Epidermal melanocyte (primary cell): ENCODE results near the gene UIMC1.

Experiments
- DNase-seq: peaks from one replicate; pipeline ENCODE4 v3.0.0; 2011; ENCODE audit warnings: low spot score; ENCODE audit not compliant: insufficient read length

UIMC1 gene

GRCh38 chr5:176886336-176887251, 120.0 kb downstream of the UIMC1 start:
- no peak for DNase-seq

- DNase-seq, result no peak
Observed at GRCh38 chr5:176884571-176884890, 122.0 kb downstream of the UIMC1 start.

GRCh38 chr5:176883700-176884570, 122.6 kb downstream of the UIMC1 start:
- DNase-seq, result no peak

GRCh38 chr5:176882567-176882903, 124.0 kb downstream of the UIMC1 start:
- DNase-seq, result no peak

- DNase-seq, result no peak
Observed at GRCh38 chr5:176881816-176882566, 124.6 kb downstream of the UIMC1 start.

GRCh38 chr5:176881021-176881749, 125.4 kb downstream of the UIMC1 start:
- DNase-seq, result no peak

GRCh38 chr5:176880366-176881020, 126.1 kb downstream of the UIMC1 start:
- no peak for DNase-seq

GRCh38 chr5:176879663-176880361, 126.8 kb downstream of the UIMC1 start:
- no peak for DNase-seq

GRCh38 chr5:176878906-176879662, 127.5 kb downstream of the UIMC1 start:
- no peak for DNase-seq

- no peak for DNase-seq
Observed at GRCh38 chr5:176878463-176878862, 128.1 kb downstream of the UIMC1 start.

GRCh38 chr5:176877793-176878331, 128.7 kb downstream of the UIMC1 start:
- no peak for DNase-seq

- no peak for DNase-seq
Observed at GRCh38 chr5:176876506-176877431, 129.8 kb downstream of the UIMC1 start.

GRCh38 chr5:176875783-176876505, 130.6 kb downstream of the UIMC1 start:
- no peak for DNase-seq

GRCh38 chr5:176875014-176875550, 131.5 kb downstream of the UIMC1 start:
- no peak for DNase-seq

- DNase-seq, result no peak
Observed at GRCh38 chr5:176874198-176874780, 132.3 kb downstream of the UIMC1 start.

GRCh38 chr5:176873541-176874172, 132.9 kb downstream of the UIMC1 start:
- DNase-seq, result no peak
